WTC11 (cell line): Measurements from ENCODE around the gene PRR27. TPM values are rescaled to one million over a fixed set of nuclear protein-coding genes. Genes with fewer than 3 reads are reported as not detected.

Source experiments
- ATAC-seq: fragments of 200-7000 bp; cut with Tn5 transposase; 2 replicates; pipeline ENCODE4 v1.10.0; 2021; ENCODE audit warnings: mild to moderate bottlenecking, moderate library complexity
- CTCF ChIA-PET: fragments of 300-600 bp; sonication (Branson Sonifier 250); formaldehyde crosslinking; loops from one replicate; lab custom pipeline; 2021; ENCODE audit warnings: antibody characterized with exemption; lab: Charles Lee
- POLR2A ChIA-PET: fragments of 350-600 bp; sonication (Branson Sonifier 250); formaldehyde crosslinking; loops from one replicate; lab custom pipeline; 2021; ENCODE audit warnings: antibody characterized with exemption; lab: Charles Lee
- DNase-seq: peaks from one replicate; pipeline ENCODE4 v3.0.0; 2021; ENCODE audit warnings: low spot score
- H3K27ac Mint-ChIP-seq: 2 replicates; pipeline ENCODE4 v1.8.0; 2021; ENCODE audit warnings: mixed read lengths
- H3K27me3 Mint-ChIP-seq: 2 replicates; pipeline ENCODE4 v1.8.0; 2021; ENCODE audit warnings: low read depth, mild to moderate bottlenecking, moderate library complexity, mixed read lengths
- H3K36me3 Mint-ChIP-seq: 2 replicates; pipeline ENCODE4 v1.8.0; 2021; ENCODE audit warnings: mixed read lengths
- H3K4me1 Mint-ChIP-seq: 2 replicates; pipeline ENCODE4 v1.8.0; 2022; ENCODE audit warnings: mixed read lengths
- H3K4me3 Mint-ChIP-seq: 2 replicates; pipeline ENCODE4 v1.8.0; 2021; ENCODE audit warnings: mild to moderate bottlenecking, moderate library complexity, mixed read lengths
- H3K9me3 Mint-ChIP-seq: 2 replicates; pipeline ENCODE4 v1.8.0; 2021; ENCODE audit warnings: mixed read lengths
- CREB1 ChIP-seq: sonication (generic); formaldehyde crosslinking; IDR thresholded peaks from 2 replicates; pipeline ENCODE4 v1.8.0; 2023; ENCODE audit warnings: mild to moderate bottlenecking, missing genetic modification reagents
- CREM ChIP-seq: sonication (generic); formaldehyde crosslinking; IDR thresholded peaks from 2 replicates; pipeline ENCODE4 v1.8.1; 2022; ENCODE audit warnings: mild to moderate bottlenecking, missing genetic modification reagents, moderate library complexity
- CTCF ChIP-seq: fragments of 200-600 bp; IDR thresholded peaks from 2 replicates; pipeline ENCODE4 v1.8.0; 2022; ENCODE audit warnings: antibody characterized with exemption
- GABPB1 ChIP-seq: sonication (generic); formaldehyde crosslinking; IDR thresholded peaks from 2 replicates; pipeline ENCODE4 v1.8.1; 2023; ENCODE audit warnings: mild to moderate bottlenecking, missing genetic modification reagents
- MXD4 ChIP-seq: fragments of 250-450 bp; sonication (Bioruptor Pico); IDR thresholded peaks from 2 replicates; pipeline ENCODE4 v1.8.0; 2021; ENCODE audit warnings: mild to moderate bottlenecking, moderate library complexity, borderline replicate concordance
- NFE2L1 ChIP-seq: sonication (generic); formaldehyde crosslinking; IDR thresholded peaks from 2 replicates; pipeline ENCODE4 v1.8.1; 2023; ENCODE audit warnings: missing genetic modification reagents
- NR1H2 ChIP-seq: sonication (generic); formaldehyde crosslinking; IDR thresholded peaks from 2 replicates; pipeline ENCODE4 v1.9.0; 2021; ENCODE audit warnings: mild to moderate bottlenecking, moderate library complexity, missing genetic modification reagents
- SP1 ChIP-seq: sonication (generic); formaldehyde crosslinking; conservative IDR thresholded peaks from 2 replicates; pipeline ENCODE4 v1.8.1; 2022; ENCODE audit warnings: missing genetic modification reagents
- TEAD1 ChIP-seq: sonication (generic); formaldehyde crosslinking; IDR thresholded peaks from 2 replicates; pipeline ENCODE4 v1.8.0; 2022; ENCODE audit warnings: mild to moderate bottlenecking, missing genetic modification reagents
- USF2 ChIP-seq: sonication (generic); formaldehyde crosslinking; IDR thresholded peaks from 2 replicates; pipeline ENCODE4 v1.8.1; 2023; ENCODE audit warnings: mild to moderate bottlenecking, missing genetic modification reagents, moderate library complexity
- ZNF121 ChIP-seq: sonication (generic); formaldehyde crosslinking; IDR thresholded peaks from 2 replicates; pipeline ENCODE4 v1.8.0; 2023; ENCODE audit warnings: missing genetic modification reagents
- ZNF232 ChIP-seq: sonication (generic); formaldehyde crosslinking; IDR thresholded peaks from 2 replicates; pipeline ENCODE4 v1.8.0; 2022; ENCODE audit warnings: mild to moderate bottlenecking, missing genetic modification reagents
- ZNF532 ChIP-seq: fragments of 250-450 bp; sonication (Bioruptor Pico); IDR thresholded peaks from 2 replicates; pipeline ENCODE4 v1.9.0; 2021; ENCODE audit warnings: mild to moderate bottlenecking, borderline replicate concordance
- ZNF671 ChIP-seq: fragments of 250-450 bp; sonication (Bioruptor Pico); IDR thresholded peaks from 2 replicates; pipeline ENCODE4 v1.8.0; 2021; ENCODE audit warnings: mild to moderate bottlenecking
- total RNA-seq: library from RNA; stranded (reverse); gene quantifications from 3 replicates; pipeline ENCODE4 v1.2.3, GENCODE V29; 2021

Gene PRR27
- total RNA-seq, 1 experiment from 2014 or later = not detected

- H3K4me1 Mint-ChIP-seq = 0 out of 2 replicates have a peak, but pooled peaks cover 5% of the 10 kb centered on the region
- ATAC-seq = no peak
- TF ChIP-seq MXD4 (CRISPR knock-in tag) (no peak), USF2 (CRISPR knock-in tag) (no peak), ZNF121 (no peak), NR1H2 (no peak)
- no peaks in the 10 kb centered on the region; the same call in 1 of the 2 replicates for H3K27me3 Mint-ChIP-seq
- ChIA-PET POLR2A (no interaction called here), CTCF (interaction anchor here (0.5 to 1.6 kb wide), 4 partner anchors 21 to 285 kb away, joined by 3 to 5 read pairs (median 4); no protein-coding TSS in a partner anchor)
- DNase-seq = no peak
- no peak overlapping the region for H3K4me3 Mint-ChIP-seq
- no peaks in the 10 kb centered on the region for H3K9me3 Mint-ChIP-seq
- no peaks in the 10 kb centered on the region for H3K36me3 Mint-ChIP-seq
- no peak overlapping the region for H3K27ac Mint-ChIP-seq
Observed at GRCh38 chr4:70181864-70182263, 27.8 kb downstream of the PRR27 start.

GRCh38 chr4:70182517-70183167 is 28.6 kb downstream of the PRR27 start:
- DNase-seq = no peak
- ChIA-PET CTCF (interaction anchor here (0.5 to 2.1 kb wide), 11 partner anchors 9 to 376 kb away, joined by 3 to 21 read pairs (median 4); no protein-coding TSS in a partner anchor), POLR2A (no interaction called here)
- no peak for ATAC-seq
- Mint-ChIP-seq H3K9me3 (no peaks in the 10 kb centered on the region), H3K4me3 (no peak overlapping the region), H3K4me1 (0 out of 2 replicates have a peak, but pooled peaks cover 2% of the 10 kb centered on the region), H3K27ac (no peak overlapping the region), H3K27me3 (no peaks in the 10 kb centered on the region; the same call in 1 of the 2 replicates), H3K36me3 (no peaks in the 10 kb centered on the region)
- TF ChIP-seq ZNF671 (CRISPR knock-in tag) (no peak), GABPB1 (CRISPR knock-in tag) (peak; percentile 25; the same call in 1 of the 2 replicates)
- TF ChIP-seq, all 79 proteins: peak for 1

- no peaks in the 10 kb centered on the region for H3K9me3 Mint-ChIP-seq
Observed at GRCh38 chr4:70183168-70183939, 29.3 kb downstream of the PRR27 start.

GRCh38 chr4:70183940-70184246 is 29.9 kb downstream of the PRR27 start:
- Mint-ChIP-seq H3K9me3 (no peaks in the 10 kb centered on the region), H3K27ac (no peak overlapping the region), H3K4me3 (no peak overlapping the region), H3K4me1 (no peaks in the 10 kb centered on the region), H3K36me3 (no peaks in the 10 kb centered on the region), H3K27me3 (no peaks in the 10 kb centered on the region; the same call in 1 of the 2 replicates)
- ATAC-seq = no peak
- CTCF ChIA-PET = interaction anchor here (0.6 to 2.1 kb wide), 14 partner anchors 9 to 375 kb away, joined by 3 to 21 read pairs (median 4); no protein-coding TSS in a partner anchor
- no peak for DNase-seq
- POLR2A ChIA-PET = interaction anchor here (0.6 kb wide), 1 partner anchor 172 kb away, joined by 3 read pairs; no protein-coding TSS in a partner anchor
- TF ChIP-seq NFE2L1 (CRISPR knock-in tag) (no peak), CREB1 (CRISPR knock-in tag) (no peak), TEAD1 (CRISPR knock-in tag) (no peak), ZNF232 (CRISPR knock-in tag) (no peak), ZNF532 (CRISPR knock-in tag) (no peak), SP1 (no peak), ZNF671 (CRISPR knock-in tag) (no peak)

More at GRCh38 chr4:70183168-70183939, 29.3 kb downstream of the PRR27 start:
- H3K27me3 Mint-ChIP-seq = no peaks in the 10 kb centered on the region; the same call in 1 of the 2 replicates
- no peak overlapping the region for H3K27ac Mint-ChIP-seq
- DNase-seq (peak; percentile 35), ATAC-seq (peak; percentile 91)
- H3K4me3 Mint-ChIP-seq = no peak overlapping the region
- ChIA-PET POLR2A (interaction anchor here (0.6 kb wide), 1 partner anchor 172 kb away, joined by 3 read pairs; no protein-coding TSS in a partner anchor), CTCF (interaction anchor here (0.6 to 2.1 kb wide), 18 partner anchors 9 to 376 kb away, joined by 3 to 21 read pairs (median 3); no protein-coding TSS in a partner anchor)
- TF ChIP-seq CREM (no peak), GABPB1 (CRISPR knock-in tag) (no peak), CTCF (peak; percentile 61)
- 0 out of 2 replicates have a peak, but pooled peaks cover under 1% of the 10 kb centered on the region for H3K4me1 Mint-ChIP-seq
- no peaks in the 10 kb centered on the region for H3K36me3 Mint-ChIP-seq
